Tibial nerve (tissue), 4 donors: ENCODE measurements around the gene POF1B.

Experiments
- CTCF ChIP-seq, 5 experiments: fragments of 200-600 bp in 3 of 5; fragments of 450-650 bp in 2 of 5; sonication (generic) in 3 of 5; IDR thresholded peaks; one replicate each; pipeline ENCODE4 v1.5.1; 2016 to 2019; ENCODE audit warnings: antibody characterized with exemption in 5 of 5, mild to moderate bottlenecking in 3 of 5, moderate library complexity in 2 of 5
- EP300 ChIP-seq, 2 donors: sonication (generic); formaldehyde crosslinking; IDR thresholded peaks; one replicate each; pipeline ENCODE4 v1.6.1; 2017; ENCODE audit warnings: antibody characterized with exemption in 2 of 2, mild to moderate bottlenecking in 1 of 2
- POLR2A ChIP-seq, 2 donors: fragments of 450-650 bp; IDR thresholded peaks; one replicate each; pipeline ENCODE4 v1.6.1; 2017; ENCODE audit warnings: antibody characterized with exemption in 2 of 2, mild to moderate bottlenecking in 2 of 2, moderate library complexity in 2 of 2

- no peak for TF ChIP-seq EP300 (IDR thresholded peaks at IDR 0.05)
- TF ChIP-seq CTCF (IDR thresholded peaks at IDR 0.05): no peak
- no peak for TF ChIP-seq POLR2A (IDR thresholded peaks at IDR 0.05)
Observed at GRCh38 chrX:85391878-85392238, 12.4 kb upstream of the POF1B start.
